HCT116 (cell line): Measurements from ENCODE around the gene DOCK9. TPM values are rescaled to one million over a fixed set of nuclear protein-coding genes. Genes with fewer than 3 reads are reported as not detected.

Experiments
- ATAC-seq: fragments of 200-7000 bp; cut with Tn5 transposase; 2 replicates; pipeline ENCODE4 v1.9.1; 2020; ENCODE audit warnings: mild to moderate bottlenecking, moderate library complexity
- BruUV-seq: library from RNA; stranded (reverse); fragments of 400-500 nt; replicated peaks from 2 replicates; lab custom pipeline; 2021; lab: Mats Ljungman, UMichigan
- CTCF ChIA-PET: fragments of 300-600 bp; sonication (Branson Sonifier 250); formaldehyde crosslinking; loops from one replicate; lab custom pipeline; 2021; ENCODE audit warnings: antibody characterized with exemption; lab: Charles Lee
- POLR2A ChIA-PET: fragments of 300-600, 350-600 bp; sonication (Branson Sonifier 250); formaldehyde crosslinking; loops from one replicate; lab custom pipeline; 2021; ENCODE audit warnings: antibody characterized with exemption; lab: Charles Lee
- RAD21 ChIA-PET, 2 experiments: fragments of 300-600 bp; sonication (Branson Sonifier 250); formaldehyde crosslinking; loops; one replicate each; lab custom pipeline; 2023; ENCODE audit warnings: low total read pairs in 2 of 2; ENCODE audit not compliant: uncharacterized antibody in 2 of 2, unreplicated experiment in 2 of 2, low non-redundant PET in 1 of 2; lab: Charles Lee
- DNase-seq: peaks from one replicate; pipeline ENCODE4 v3.0.0-alpha.2; 2010; ENCODE audit warnings: low read depth, low spot score
- H2AFZ ChIP-seq: fragments of 200-600 bp; shearing (Covaris generic), sonication (generic); 2 replicates; pipeline ENCODE4 v1.6.1; 2017; ENCODE audit warnings: low read depth, mixed run types, mixed read lengths, antibody characterized with exemption, low read length; ENCODE audit not compliant: poor library complexity, severe bottlenecking
- H3K27ac ChIP-seq: 2 replicates; pipeline ENCODE4 v1.5.1; 2012; ENCODE audit warnings: low read depth, low read length
- H3K27me3 ChIP-seq: fragments of 200-600 bp; sonication (generic); 2 replicates; pipeline ENCODE4 v1.6.1; 2016; ENCODE audit warnings: mixed run types, low read length, mixed read lengths; ENCODE audit not compliant: insufficient read depth
- H3K36me3 ChIP-seq, 2 experiments: fragments of 200-500 bp in 1 of 2; fragments of 200-600 bp in 1 of 2; sonication (Bioruptor generic) in 1 of 2; sonication (generic) in 1 of 2; 2 replicates each; pipeline versions ENCODE4 v1.5.1 to v1.6.1; 2014 to 2016; ENCODE audit warnings: low read length in 2 of 2, inconsistent platforms in 1 of 2, mixed read lengths in 1 of 2, mixed run types in 1 of 2; ENCODE audit not compliant: insufficient read depth in 2 of 2, control insufficient read depth in 1 of 2
- H3K4me1 ChIP-seq, 2 experiments: fragments of 200-600 bp in 1 of 2; sonication (generic) in 1 of 2; 2 replicates each; pipeline versions ENCODE4 v1.5.1 to v1.6.1; 2012 to 2017; ENCODE audit warnings: low read length in 2 of 2, inconsistent platforms in 1 of 2, mild to moderate bottlenecking in 1 of 2, mixed read lengths in 1 of 2, mixed run types in 1 of 2, moderate library complexity in 1 of 2; ENCODE audit not compliant: insufficient read depth in 2 of 2, control insufficient read depth in 1 of 2
- H3K4me2 ChIP-seq: fragments of 200-600 bp; sonication (generic); 2 replicates; pipeline ENCODE4 v1.6.1; 2017; ENCODE audit warnings: mixed run types, low read length, mixed read lengths
- H3K4me3 ChIP-seq, 2 experiments: fragments of 200-600 bp in 1 of 2; sonication (generic) in 1 of 2; replicated peaks in 1 of 2; 2 replicates each; pipeline ENCODE4 v1.5.1; 2011 to 2016; ENCODE audit warnings: low read length in 2 of 2, control low read depth in 1 of 2, low read depth in 1 of 2, mild to moderate bottlenecking in 1 of 2, mixed read lengths in 1 of 2, mixed run types in 1 of 2
- H3K79me2 ChIP-seq: fragments of 200-600 bp; sonication (generic); 2 replicates; pipeline ENCODE4 v1.6.1; 2017; ENCODE audit warnings: mild to moderate bottlenecking, mixed run types, low read length, moderate library complexity, mixed read lengths; ENCODE audit not compliant: insufficient read depth
- H3K9ac ChIP-seq: fragments of 200-600 bp; sonication (generic); 2 replicates; pipeline ENCODE4 v1.6.1; 2016; ENCODE audit warnings: low read length, mixed read lengths
- H3K9me2 ChIP-seq: fragments of 200-600 bp; sonication (generic), shearing (Covaris generic); 2 replicates; pipeline ENCODE4 v1.6.1; 2017; ENCODE audit warnings: mixed run types, mild to moderate bottlenecking, moderate library complexity; ENCODE audit not compliant: insufficient read depth
- H3K9me3 ChIP-seq, 2 experiments: fragments of 200-500 bp in 1 of 2; fragments of 200-600 bp in 1 of 2; sonication (Bioruptor generic) in 1 of 2; sonication (generic) in 1 of 2; 2 replicates each; pipeline ENCODE4 v1.6.1; 2014 to 2017; ENCODE audit warnings: low read length in 2 of 2, mixed read lengths in 2 of 2, inconsistent platforms in 1 of 2, low read depth in 1 of 2, mild to moderate bottlenecking in 1 of 2, mixed run types in 1 of 2, moderate library complexity in 1 of 2; ENCODE audit not compliant: control insufficient read depth in 1 of 2, insufficient read depth in 1 of 2
- H4K20me1 ChIP-seq: fragments of 200-600 bp; sonication (generic), shearing (Covaris generic); 2 replicates; pipeline ENCODE4 v1.6.1; 2017; ENCODE audit warnings: mixed run types, mild to moderate bottlenecking, moderate library complexity; ENCODE audit not compliant: insufficient read depth
- CEBPB ChIP-seq: IDR thresholded peaks from 2 replicates; pipeline ENCODE4 v1.6.1; 2012; ENCODE audit warnings: low read depth
- ELF1 ChIP-seq: IDR thresholded peaks from 2 replicates; pipeline ENCODE4 v1.6.1; 2012; ENCODE audit warnings: low read depth, borderline replicate concordance
- RAD21 ChIP-seq: IDR thresholded peaks from 2 replicates; pipeline ENCODE4 v1.6.1; 2012; ENCODE audit warnings: low read depth, mild to moderate bottlenecking
- REST ChIP-seq: IDR thresholded peaks from 2 replicates; pipeline ENCODE4 v1.6.1; 2012; ENCODE audit warnings: low read depth
- SRF ChIP-seq: IDR thresholded peaks from 2 replicates; pipeline ENCODE4 v1.6.1; 2012; ENCODE audit warnings: low read depth
- TCF7L2 ChIP-seq: IDR thresholded peaks from 2 replicates; pipeline ENCODE4 v1.7.0; 2011; ENCODE audit warnings: borderline replicate concordance, inconsistent platforms; ENCODE audit not compliant: insufficient read depth, insufficient read length; ENCODE audit errors: extremely low read depth
- ZNF274 ChIP-seq: fragments of 200-500 bp; sonication (Bioruptor generic); IDR thresholded peaks from 2 replicates; pipeline ENCODE4 v1.6.1; 2014; ENCODE audit warnings: mild to moderate bottlenecking, low read depth, low read length, inconsistent platforms
- intact Hi-C: fragments of 100-400 bp; cut with micrococcal nuclease; formaldehyde crosslinking; loops from 2 replicates; pipeline ENCODE4 v1.10.0; 2022
- total RNA-seq: library from RNA; stranded (reverse); gene quantifications from one replicate; pipeline ENCODE4 v1.2.1, GENCODE V29; 2021; ENCODE audit not compliant: unreplicated experiment

The DOCK9 gene
- total RNA-seq, 1 experiment from 2014 or later, result 58.8 TPM

GRCh38 chr13:98942485-98942884, 35.4 kb downstream of the DOCK9 start:
- H3K27ac ChIP-seq, result no peak overlapping the region
- H3K4me3 ChIP-seq, result no peak overlapping the region
- no peak for DNase-seq

More at GRCh38 chr13:98942485-98942884, 35.4 kb downstream of the DOCK9 start:
- no peaks in the 10 kb centered on the region for H3K36me3 ChIP-seq
- peaks cover 17% of the 10 kb centered on the region in 2 experiments for H3K4me1 ChIP-seq
- no peak overlapping the region for H3K9ac ChIP-seq
- no TSS peak for BruUV-seq
- TF ChIP-seq TCF7L2, result no peak
- TF ChIP-seq ELF1, result no peak
- TF ChIP-seq REST, result no peak
- no peak for TF ChIP-seq RAD21
- no peak for TF ChIP-seq SRF
- TF ChIP-seq CEBPB, result no peak
- no peak for TF ChIP-seq ZNF274
- ChIA-PET POLR2A (no interaction called here), RAD21 (no interaction called here), CTCF (no interaction called here)
- no peak overlapping the region for H3K4me2 ChIP-seq
- H3K27me3 ChIP-seq, result no peaks in the 10 kb centered on the region
- no peak for ATAC-seq
- H2AFZ ChIP-seq, result no peak overlapping the region
- intact Hi-C loops, result no loop called here
- H3K9me2 ChIP-seq, result no peaks in the 10 kb centered on the region
- no peaks in the 10 kb centered on the region for H3K9me3 ChIP-seq
- no peaks in the 10 kb centered on the region for H3K79me2 ChIP-seq
- no peaks in the 10 kb centered on the region for H4K20me1 ChIP-seq
